ENCODE measurements around the gene FAM50A.
"Not testable (repeated sequence)": the region's sequence is repeated elsewhere in the genome, so short reads cannot be mapped to it uniquely, and the experiment has no call there.

FAM50A gene

GRCh38 chrX:154484255-154485149 is 40.6 kb downstream of the FAM50A start:
- DNase-seq = no peak

GRCh38 chrX:154485150-154486051 is 41.5 kb downstream of the FAM50A start:
- no peak for DNase-seq

DNA sequence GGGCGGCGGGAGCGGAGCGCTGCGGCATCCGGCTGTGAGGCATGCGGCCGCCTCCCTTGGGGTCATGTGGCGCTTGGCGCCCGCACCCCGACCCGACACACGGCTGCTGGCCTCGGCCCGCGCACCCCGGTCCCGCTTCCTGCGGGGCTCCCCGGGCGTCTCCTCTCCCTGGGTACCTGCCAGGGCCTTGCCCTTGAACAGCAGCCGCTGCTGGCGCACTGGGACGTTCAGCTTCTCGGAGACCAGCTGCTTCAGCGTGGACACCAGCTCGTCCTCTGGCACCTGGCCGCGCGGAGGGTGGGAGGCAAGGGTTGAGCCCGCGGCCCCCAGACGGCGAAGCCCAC is 42.1 kb downstream of the FAM50A start:
- DNase-seq = peak; percentile 58

- DNase-seq = peak; percentile 66
Observed at GRCh38 chrX:154486396-154487207, 42.7 kb downstream of the FAM50A start, which contains the start of gene UBL4A. Gene UBL4A, minus strand, starts transcription at chrX:154486615. Its CDS starts 31 bp downstream, at chrX:154486584.

DNA sequence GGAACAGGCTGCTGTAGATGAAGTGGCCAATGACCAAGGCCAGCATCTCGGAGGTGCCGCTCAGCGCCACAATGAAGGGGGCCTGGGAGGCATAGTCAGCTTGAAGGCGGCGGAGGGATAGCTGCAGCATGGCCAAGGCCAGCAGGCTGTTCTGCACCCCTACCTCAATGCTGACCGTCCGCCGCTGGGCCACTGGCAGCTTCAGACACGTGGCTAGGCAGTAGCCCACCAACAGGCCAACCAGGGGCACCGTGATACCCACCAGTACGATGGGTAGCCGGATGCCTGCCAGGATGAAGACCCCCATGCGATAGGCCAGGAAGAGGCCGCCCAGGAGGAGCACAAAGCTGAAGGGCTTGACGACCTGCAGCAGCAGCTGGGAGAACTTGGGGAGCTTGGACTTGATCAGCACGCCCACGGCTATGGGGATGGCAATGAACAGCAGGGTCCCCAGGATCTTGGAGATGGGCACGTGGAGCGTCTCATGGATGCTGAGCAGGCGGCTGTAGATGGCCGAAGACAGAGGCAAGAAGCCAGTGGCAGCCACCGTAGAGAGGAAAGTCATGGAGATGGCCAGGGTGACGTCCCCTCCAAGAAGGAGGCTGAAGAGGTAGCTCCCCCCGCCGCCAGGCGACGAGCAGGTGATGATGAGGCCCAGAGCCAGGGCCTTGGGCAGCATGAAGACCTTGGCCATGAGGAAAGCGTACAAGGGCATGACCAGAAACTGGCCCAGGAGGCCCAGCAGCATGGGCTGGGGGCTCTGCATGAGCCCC is 43.8 kb downstream of the FAM50A start:
- DNase-seq = no peak

GRCh38 chrX:154488336-154489075 is 44.6 kb downstream of the FAM50A start:
- DNase-seq = no peak

DNA sequence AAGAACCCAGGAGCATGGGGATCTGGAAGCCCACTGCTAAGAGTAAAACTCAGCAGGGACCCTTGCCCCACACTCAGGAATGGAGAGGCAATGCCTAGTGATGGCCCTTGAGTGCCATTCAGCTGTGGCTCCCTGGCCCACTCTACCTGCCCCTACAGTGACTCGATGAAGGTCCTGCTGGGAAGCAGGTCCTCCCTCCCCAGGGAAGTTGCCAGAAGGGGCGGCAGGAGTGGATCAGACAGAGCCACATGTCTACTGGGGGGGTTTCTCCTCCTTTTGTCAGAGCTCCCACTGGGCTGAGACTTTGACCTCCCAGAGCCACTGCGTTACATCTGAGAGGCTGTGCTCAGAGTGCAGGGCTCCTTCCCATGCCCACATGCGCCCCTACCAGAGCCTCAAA is 45.2 kb downstream of the FAM50A start:
- DNase-seq = no peak

GRCh38 chrX:154490021-154490413 is 46.1 kb downstream of the FAM50A start:
- peak; percentile 52 for DNase-seq

DNA sequence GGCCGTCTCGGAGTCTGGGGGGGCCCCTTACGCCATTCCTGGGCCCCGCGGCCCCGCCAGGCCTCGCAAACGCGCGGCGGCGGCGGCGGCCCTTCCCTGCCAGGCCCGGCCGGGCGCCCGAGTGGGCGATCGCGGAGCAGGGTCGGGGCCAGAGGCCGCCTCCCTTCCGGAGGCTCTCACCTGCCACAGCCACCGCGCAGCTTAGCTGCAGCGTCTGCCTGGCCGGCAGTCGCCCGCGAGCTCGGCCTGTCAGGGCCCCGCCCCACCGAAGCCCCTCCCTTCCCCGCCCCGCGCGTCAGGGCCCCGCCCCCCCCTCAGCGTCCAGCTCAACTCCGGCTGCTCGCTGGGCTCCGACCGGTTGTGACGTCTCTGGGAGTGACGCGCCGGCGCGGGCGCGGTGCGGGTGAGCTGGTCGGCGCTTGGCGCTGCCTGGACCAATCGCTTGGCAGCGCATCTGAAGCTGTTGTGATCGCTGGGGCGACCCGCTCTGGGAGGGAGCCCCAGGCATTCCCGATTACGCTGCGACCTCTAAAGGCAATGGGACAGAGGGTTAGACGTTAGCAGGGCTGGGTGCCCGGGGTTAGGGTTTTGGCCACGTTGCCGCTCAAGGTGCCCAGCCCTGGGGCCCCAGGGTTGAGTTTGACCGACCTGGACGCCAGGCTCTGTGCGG is 46.6 kb downstream of the FAM50A start, which contains the start of gene SLC10A3:
Gene SLC10A3 (minus strand): TSS at position 216 of the 670 bp plus-strand sequence. CDS start 1,689 bp downstream, outside the sequence.
- DNase-seq = peak; percentile 75

- no peak for DNase-seq
Observed at GRCh38 chrX:154494715-154495114, 50.8 kb downstream of the FAM50A start.

DNA sequence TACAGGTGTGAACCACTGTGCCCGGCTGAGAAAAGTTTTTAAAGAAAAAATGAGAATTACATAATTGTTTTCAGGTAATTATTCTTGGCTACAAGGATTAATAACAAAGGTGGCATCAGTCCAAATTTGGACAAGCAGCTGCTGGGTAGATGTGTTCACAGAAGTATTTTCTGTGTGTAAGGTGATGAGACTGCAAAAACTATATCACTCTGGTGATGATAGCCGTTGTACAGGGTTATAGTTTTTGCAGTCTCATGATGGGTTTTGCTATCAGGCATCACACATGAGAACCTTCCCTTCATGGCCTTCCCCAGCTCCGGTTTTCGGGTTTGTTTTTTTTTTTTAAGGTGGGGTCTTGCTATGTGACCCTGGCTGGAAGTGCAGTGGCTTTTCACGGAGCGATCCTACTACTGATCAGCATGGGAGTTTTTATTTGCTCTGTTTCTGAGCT is 51.6 kb downstream of the FAM50A start:
- DNase-seq = no peak

DNA sequence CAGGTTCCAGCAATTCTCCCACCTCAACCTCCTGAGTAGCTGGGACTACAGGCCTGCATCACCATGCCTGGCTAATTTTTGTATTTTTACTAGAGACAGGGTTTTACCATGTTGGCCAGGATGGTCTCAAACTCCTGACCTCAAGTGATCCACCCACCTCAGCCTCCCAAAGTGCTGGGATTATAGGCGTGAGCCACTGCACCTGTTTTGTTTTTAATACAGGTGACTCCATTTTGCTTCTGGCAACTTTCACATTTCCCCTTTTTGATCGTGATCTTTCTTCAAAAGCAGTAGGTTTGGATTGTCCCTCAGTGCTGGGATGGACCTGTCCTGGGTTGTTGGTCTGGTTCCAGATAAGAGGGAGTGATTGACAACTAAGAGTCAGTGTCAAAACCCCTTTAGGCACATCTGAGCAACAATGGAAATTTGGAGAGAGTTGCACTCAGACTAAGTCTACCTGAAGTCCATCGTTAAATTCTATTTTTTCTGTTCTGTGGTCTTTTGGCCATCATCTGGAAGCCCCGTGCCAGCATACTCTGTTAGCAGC is 52.7 kb downstream of the FAM50A start:
- DNase-seq = not testable (repeated sequence)
